NCI-H1092 treated with DMSO at 0.1 percent for 48 hours (cell line): ENCODE results near the gene UNC5A.

Experiments used
- DNase-seq: peaks from one replicate; lab custom pipeline; 2025; lab: John Stamatoyannopoulos, UW

UNC5A gene

GRCh38 chr5:176821441-176821840 is 11.1 kb downstream of the UNC5A start:
- no peak for DNase-seq

DNA sequence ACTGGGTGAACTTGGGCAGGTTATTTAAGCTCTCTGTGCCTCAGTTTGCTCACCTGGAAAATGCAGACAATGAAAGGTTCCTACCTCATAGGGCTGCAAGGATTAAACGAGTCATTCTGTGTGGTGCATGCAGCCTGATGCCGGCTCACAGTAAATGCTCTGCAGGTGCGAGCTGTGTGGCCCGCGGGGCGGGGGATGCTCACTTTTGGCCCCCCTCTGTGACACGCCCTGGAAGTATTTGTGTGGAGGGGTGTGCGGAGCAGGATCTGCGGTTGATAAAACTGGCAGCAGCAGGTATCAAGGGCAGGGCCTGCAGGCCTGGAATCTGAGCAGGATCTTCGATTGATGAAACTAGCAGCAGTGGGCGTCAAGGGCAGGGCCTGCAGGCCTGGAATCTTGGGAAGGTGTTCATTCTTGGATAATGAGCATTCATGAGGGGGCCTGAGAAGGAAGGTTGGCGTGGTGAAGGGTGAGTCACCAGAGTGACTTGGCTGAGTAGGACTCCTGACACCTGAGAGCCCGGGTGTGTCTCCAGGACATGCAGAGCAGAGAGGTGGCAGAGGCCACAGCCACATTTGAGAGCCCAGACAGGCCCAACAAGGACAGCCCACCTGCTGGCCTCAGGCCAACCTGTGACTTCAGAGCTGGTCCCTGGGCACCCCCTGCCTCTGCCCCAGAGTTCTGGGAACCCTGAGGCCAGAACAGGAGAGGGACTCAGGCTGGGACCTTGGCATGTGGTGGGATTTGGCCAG is 11.9 kb downstream of the UNC5A start:
- DNase-seq = no peak

GRCh38 chr5:176822793-176823481 is 12.6 kb downstream of the UNC5A start:
- no peak for DNase-seq

GRCh38 chr5:176823869-176824412 is 13.6 kb downstream of the UNC5A start:
- no peak for DNase-seq

GRCh38 chr5:176824604-176825003 is 14.2 kb downstream of the UNC5A start:
- DNase-seq = no peak

GRCh38 chr5:176825234-176825633 is 14.9 kb downstream of the UNC5A start:
- no peak for DNase-seq

GRCh38 chr5:176825957-176826356 is 15.6 kb downstream of the UNC5A start:
- no peak for DNase-seq

DNA sequence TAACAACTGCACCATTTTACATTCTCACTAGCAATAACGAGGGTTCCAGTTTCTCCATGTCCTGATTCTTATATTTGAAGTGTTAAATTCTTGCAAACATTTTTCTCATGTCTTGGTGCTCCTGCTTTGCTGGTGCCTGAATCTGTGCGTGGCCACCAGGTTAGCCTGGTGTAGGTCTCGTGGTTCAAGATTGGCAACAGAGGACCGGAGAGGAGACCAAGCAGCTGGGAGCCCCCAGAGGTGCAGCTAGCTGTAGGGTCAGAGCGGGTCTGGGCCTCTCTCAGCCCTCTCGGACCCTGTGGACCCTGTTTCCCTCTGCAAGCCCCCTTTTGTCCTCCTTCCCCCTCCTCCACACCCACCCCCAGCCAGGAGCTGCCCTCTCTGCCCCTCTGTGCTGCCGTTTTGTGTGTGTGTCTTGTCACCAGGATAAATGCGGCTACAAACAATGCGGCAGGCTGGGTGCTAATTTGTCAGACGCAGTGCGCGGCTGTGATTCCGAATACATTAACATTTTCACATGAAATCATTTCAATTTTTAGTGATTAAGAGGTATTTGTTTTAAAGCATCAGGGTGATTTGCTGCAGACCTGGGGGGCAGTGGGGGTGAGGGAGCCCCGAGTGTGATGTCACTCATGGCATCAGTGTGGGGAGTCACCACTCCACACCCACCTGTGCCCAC is 17.5 kb downstream of the UNC5A start:
- DNase-seq = no peak

- DNase-seq = no peak
Observed at GRCh38 chr5:176829320-176829719, 19.0 kb downstream of the UNC5A start.

GRCh38 chr5:176830422-176830994 is 20.1 kb downstream of the UNC5A start:
- DNase-seq = no peak

DNA sequence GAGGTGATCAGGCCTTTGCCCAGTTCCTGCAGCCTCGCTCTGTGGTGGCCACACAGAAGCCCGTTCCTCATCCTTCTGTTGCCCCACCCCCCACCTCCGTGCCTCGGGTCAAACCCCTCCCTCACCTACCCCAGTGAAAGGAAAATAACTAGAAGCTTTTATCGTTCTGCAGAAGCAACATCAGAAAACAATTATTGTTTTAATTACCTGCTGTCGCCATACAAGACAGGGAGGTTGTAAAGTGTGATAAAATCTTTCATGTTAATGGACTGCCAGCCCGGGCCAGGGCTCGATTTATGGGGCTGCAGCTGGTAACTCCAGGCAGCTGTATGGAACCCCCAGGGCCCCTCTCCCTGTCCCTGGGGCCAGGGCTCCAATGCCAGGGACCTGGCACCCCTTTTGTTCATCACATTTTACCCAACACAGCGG is 20.6 kb downstream of the UNC5A start:
- no peak for DNase-seq

GRCh38 chr5:176831425-176831824 is 21.1 kb downstream of the UNC5A start:
- DNase-seq = no peak

GRCh38 chr5:176832162-176832561 is 21.8 kb downstream of the UNC5A start:
- DNase-seq = no peak

GRCh38 chr5:176833286-176833685 is 22.9 kb downstream of the UNC5A start:
- no peak for DNase-seq

DNA sequence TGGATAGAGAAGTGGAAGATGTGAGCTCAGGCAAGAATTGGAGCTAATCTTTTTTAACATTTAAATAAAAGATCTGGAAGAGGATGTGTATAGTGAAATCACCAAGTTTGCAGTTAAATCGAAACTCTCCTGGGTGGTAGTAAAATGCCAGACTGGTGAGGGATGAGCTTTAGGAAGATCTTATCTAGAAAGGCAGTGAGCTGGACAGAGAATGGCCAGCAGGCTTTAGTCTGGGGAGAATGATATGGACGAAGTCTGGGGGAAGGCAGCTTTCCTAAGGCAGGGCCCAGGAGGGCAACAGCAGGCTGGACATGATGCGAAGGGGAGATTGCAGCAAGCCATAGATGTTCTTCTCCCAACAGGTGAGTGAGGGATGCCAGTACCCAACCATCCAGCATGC is 25.6 kb downstream of the UNC5A start:
- no peak for DNase-seq

- peak; percentile 55 for DNase-seq
Observed at GRCh38 chr5:176836811-176837706, 26.7 kb downstream of the UNC5A start.

- DNase-seq = no peak
Observed at GRCh38 chr5:176837707-176838115, 27.4 kb downstream of the UNC5A start.

- DNase-seq = no peak
Observed at GRCh38 chr5:176843673-176844072, 33.3 kb downstream of the UNC5A start.

GRCh38 chr5:176844281-176844680 is 33.9 kb downstream of the UNC5A start:
- no peak for DNase-seq

GRCh38 chr5:176844706-176845391 is 34.5 kb downstream of the UNC5A start:
- no peak for DNase-seq

- DNase-seq = no peak
Observed at GRCh38 chr5:176845392-176845713, 35.0 kb downstream of the UNC5A start.
